Skeletal muscle tissue (tissue), 4 donors: ENCODE data around the gene WDFY3. TPM values are rescaled to one million over a fixed set of nuclear protein-coding genes. Genes with fewer than 3 reads are reported as not detected.

Experiments used
- H3K27ac ChIP-seq: one replicate; pipeline ENCODE4 v1.7.0; 2013; ENCODE audit warnings: mild to moderate bottlenecking, low read depth, low read length, inconsistent platforms
- H3K27me3 ChIP-seq, 3 donors: one replicate each; pipeline ENCODE4 v1.7.0; 2013; ENCODE audit warnings: low read length in 3 of 3; ENCODE audit not compliant: control insufficient read depth in 3 of 3, insufficient read depth in 3 of 3
- H3K36me3 ChIP-seq, 3 donors: one replicate each; pipeline ENCODE4 v1.7.0; 2013; ENCODE audit warnings: low read length in 3 of 3; ENCODE audit not compliant: control insufficient read depth in 3 of 3, insufficient read depth in 3 of 3
- H3K4me1 ChIP-seq, 3 donors: one replicate each; pipeline ENCODE4 v1.7.0; 2013; ENCODE audit warnings: low read length in 3 of 3, mild to moderate bottlenecking in 3 of 3; ENCODE audit not compliant: control insufficient read depth in 3 of 3, insufficient read depth in 3 of 3
- H3K4me3 ChIP-seq, 3 donors: one replicate each; pipeline ENCODE4 v1.7.0; 2013; ENCODE audit warnings: low read length in 3 of 3
- H3K9ac ChIP-seq, 3 donors: one replicate each; pipeline ENCODE4 v1.7.0; 2013; ENCODE audit warnings: low read length in 3 of 3, mild to moderate bottlenecking in 3 of 3, moderate library complexity in 2 of 3, low read depth in 1 of 3
- H3K9me3 ChIP-seq, 3 donors: one replicate each; pipeline ENCODE4 v1.7.0; 2013; ENCODE audit warnings: low read length in 3 of 3; ENCODE audit not compliant: control insufficient read depth in 3 of 3
- total RNA-seq: library from RNA; depleted of rRNA; stranded (reverse); fragments of >200 nt; gene quantifications from one replicate; pipeline ENCODE4 v1.2.3, GENCODE V29; 2014
- donor health status: Osteomylitis.

WDFY3 gene
- total RNA-seq, 1 donor from 2014 or later: 100 TPM

GRCh38 chr4:84740057-84740456 is 226.4 kb downstream of the WDFY3 start:
- H3K4me1 ChIP-seq: no peaks in the 10 kb centered on the region

DNA sequence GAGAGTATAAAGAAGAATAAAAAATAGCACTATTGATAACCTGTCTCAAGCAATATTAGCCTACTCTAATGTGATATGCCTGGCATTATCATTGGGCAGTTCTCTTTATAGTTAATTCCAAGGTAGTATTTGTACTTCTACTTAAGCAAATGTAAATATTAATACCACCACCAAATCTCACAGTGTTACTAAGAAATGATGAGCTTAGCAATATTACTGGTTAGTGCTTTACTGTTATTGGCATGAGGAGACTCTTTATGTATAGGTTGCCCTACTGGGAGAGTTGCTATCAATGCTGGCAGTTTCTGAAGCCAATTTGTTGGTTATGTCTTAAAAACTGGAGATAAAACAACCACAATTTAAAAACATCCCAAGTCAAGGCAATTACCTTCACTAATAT is 227.9 kb downstream of the WDFY3 start:
- H3K9ac ChIP-seq: no peak overlapping the region
- no peak overlapping the region for H3K27ac ChIP-seq
- no peak overlapping the region for H3K4me3 ChIP-seq
- no peaks in the 10 kb centered on the region for H3K9me3 ChIP-seq
- H3K27me3 ChIP-seq: no peaks in the 10 kb centered on the region
- H3K4me1 ChIP-seq: no peaks in the 10 kb centered on the region
- peaks cover 34 to 67% (median 59%) of the 10 kb centered on the region in 3 donors for H3K36me3 ChIP-seq

More at GRCh38 chr4:84740057-84740456, 226.4 kb downstream of the WDFY3 start:
- Histone ChIP-seq H3K27ac (no peak overlapping the region), H3K9me3 (no peaks in the 10 kb centered on the region), H3K4me3 (no peak overlapping the region), H3K27me3 (no peaks in the 10 kb centered on the region), H3K9ac (no peak overlapping the region), H3K36me3 (peaks cover 34 to 62% (median 61%) of the 10 kb centered on the region in 3 donors)

DNA sequence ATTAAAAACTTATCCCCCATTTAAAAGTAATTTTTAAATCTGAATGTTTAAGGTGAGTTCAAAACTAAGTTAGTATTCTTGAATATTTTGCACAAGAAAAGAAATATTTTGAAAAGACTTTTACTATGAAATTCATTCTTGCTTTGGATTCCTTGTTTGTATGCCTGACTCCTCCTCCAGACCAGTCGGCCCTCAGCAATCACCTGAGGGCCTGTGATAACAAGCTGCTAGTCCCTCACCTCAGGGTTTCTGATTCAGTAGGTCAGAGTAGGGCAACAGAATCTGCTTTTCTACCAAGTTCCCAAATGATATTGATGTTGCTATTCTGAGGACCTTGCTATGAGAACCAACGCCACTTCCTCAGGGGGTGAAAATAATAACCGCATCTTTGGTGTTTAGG is 228.8 kb downstream of the WDFY3 start:
- no peak overlapping the region for H3K4me3 ChIP-seq
- no peaks in the 10 kb centered on the region for H3K4me1 ChIP-seq
- no peak overlapping the region for H3K27ac ChIP-seq
- no peaks in the 10 kb centered on the region for H3K27me3 ChIP-seq
- H3K9ac ChIP-seq: no peak overlapping the region
- H3K36me3 ChIP-seq: peaks cover 38 to 67% (median 66%) of the 10 kb centered on the region in 3 donors
- no peaks in the 10 kb centered on the region for H3K9me3 ChIP-seq

DNA sequence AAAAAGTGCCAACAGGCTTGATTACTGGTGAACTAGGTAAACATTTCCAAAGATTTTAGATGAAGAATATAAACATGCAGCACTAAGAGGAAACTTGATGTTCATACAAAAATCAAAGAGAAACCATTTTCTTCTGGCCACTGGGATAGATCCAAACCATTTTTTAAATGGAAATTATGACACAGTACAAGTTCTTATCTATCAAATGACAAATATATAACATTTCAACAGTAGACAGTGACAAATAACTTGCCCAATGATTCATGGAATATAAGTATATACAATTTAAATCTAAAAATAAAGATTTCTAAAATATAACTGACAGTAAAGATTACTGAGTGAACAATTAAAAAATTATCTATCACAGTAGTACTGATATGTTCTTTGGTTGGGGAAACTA is 232.5 kb downstream of the WDFY3 start:
- Histone ChIP-seq H3K9me3 (no peaks in the 10 kb centered on the region), H3K27ac (no peak overlapping the region), H3K9ac (no peak overlapping the region), H3K27me3 (no peaks in the 10 kb centered on the region), H3K36me3 (peaks cover 18 to 55% (median 51%) of the 10 kb centered on the region in 3 donors), H3K4me3 (no peak overlapping the region), H3K4me1 (no peaks in the 10 kb centered on the region)

- H3K27me3 ChIP-seq: no peaks in the 10 kb centered on the region
- H3K4me1 ChIP-seq: no peaks in the 10 kb centered on the region
- H3K9me3 ChIP-seq: no peaks in the 10 kb centered on the region
- H3K9ac ChIP-seq: no peak overlapping the region
- no peak overlapping the region for H3K4me3 ChIP-seq
- H3K36me3 ChIP-seq: peaks cover 16 to 50% (median 47%) of the 10 kb centered on the region in 3 donors
- no peak overlapping the region for H3K27ac ChIP-seq
Measured at GRCh38 chr4:84733343-84734033, 233.0 kb downstream of the WDFY3 start.

GRCh38 chr4:84730375-84730774 is 236.1 kb downstream of the WDFY3 start:
- Histone ChIP-seq H3K9me3 (no peaks in the 10 kb centered on the region), H3K27ac (no peak overlapping the region), H3K4me3 (no peak overlapping the region), H3K36me3 (peaks cover 8 to 26% (median 23%) of the 10 kb centered on the region in 3 donors), H3K4me1 (no peaks in the 10 kb centered on the region), H3K27me3 (no peaks in the 10 kb centered on the region), H3K9ac (no peak overlapping the region)

- Histone ChIP-seq H3K27me3 (no peaks in the 10 kb centered on the region), H3K36me3 (peaks cover 4 to 20% (median 12%) of the 10 kb centered on the region in 3 donors), H3K4me1 (no peaks in the 10 kb centered on the region), H3K27ac (no peak overlapping the region), H3K4me3 (no peak overlapping the region), H3K9me3 (no peaks in the 10 kb centered on the region), H3K9ac (no peak overlapping the region)
Measured at GRCh38 chr4:84727491-84727890, 239.0 kb downstream of the WDFY3 start.

DNA sequence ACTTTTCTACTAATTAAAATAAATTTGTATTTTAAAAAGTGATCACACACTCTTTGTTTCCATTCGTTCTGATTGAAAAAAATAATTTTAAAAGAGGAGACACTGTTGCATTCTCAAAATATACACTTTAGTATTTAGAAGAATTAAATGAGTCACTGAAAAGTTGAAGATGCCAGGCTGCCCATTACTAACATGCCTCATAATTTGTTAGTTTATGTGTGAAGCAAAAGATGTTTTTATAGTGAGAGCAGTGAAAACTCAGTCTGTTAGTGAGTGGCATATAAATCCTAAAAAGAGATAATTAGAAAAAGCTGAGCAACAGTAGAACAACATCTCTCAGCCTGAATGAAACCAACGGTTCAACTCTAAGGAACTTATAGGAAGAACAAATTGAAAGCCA is 240.1 kb downstream of the WDFY3 start:
- Histone ChIP-seq H3K27ac (no peak overlapping the region), H3K9ac (no peak overlapping the region), H3K9me3 (no peaks in the 10 kb centered on the region), H3K27me3 (no peaks in the 10 kb centered on the region), H3K36me3 (peaks cover 5 to 15% (median 14%) of the 10 kb centered on the region in 3 donors), H3K4me3 (no peak overlapping the region), H3K4me1 (no peaks in the 10 kb centered on the region)

DNA sequence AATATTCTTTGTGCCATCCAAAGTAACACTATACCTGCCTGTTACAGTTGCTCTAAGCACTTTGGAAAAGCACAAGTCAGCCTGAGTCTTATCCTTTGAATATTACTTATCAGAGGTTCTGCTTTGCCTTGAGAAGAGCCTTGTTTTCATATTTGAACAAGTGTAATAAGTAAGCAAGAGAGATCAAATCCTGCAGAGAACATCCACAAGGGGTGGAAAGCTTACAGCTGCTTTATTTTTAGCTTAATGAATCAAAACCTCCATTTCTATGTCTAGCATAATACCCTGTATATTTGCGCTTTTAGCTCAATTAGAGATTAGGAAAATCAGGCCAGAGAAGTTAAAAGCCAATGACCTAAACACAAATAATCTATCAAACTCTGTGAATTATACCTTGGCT is 243.8 kb downstream of the WDFY3 start:
- no peaks in the 10 kb centered on the region for H3K27me3 ChIP-seq
- no peaks in the 10 kb centered on the region for H3K4me1 ChIP-seq
- no peak overlapping the region for H3K27ac ChIP-seq
- H3K36me3 ChIP-seq: peaks cover 17 to 34% (median 29%) of the 10 kb centered on the region in 3 donors
- no peak overlapping the region for H3K4me3 ChIP-seq
- H3K9ac ChIP-seq: no peak overlapping the region
- no peaks in the 10 kb centered on the region for H3K9me3 ChIP-seq

DNA sequence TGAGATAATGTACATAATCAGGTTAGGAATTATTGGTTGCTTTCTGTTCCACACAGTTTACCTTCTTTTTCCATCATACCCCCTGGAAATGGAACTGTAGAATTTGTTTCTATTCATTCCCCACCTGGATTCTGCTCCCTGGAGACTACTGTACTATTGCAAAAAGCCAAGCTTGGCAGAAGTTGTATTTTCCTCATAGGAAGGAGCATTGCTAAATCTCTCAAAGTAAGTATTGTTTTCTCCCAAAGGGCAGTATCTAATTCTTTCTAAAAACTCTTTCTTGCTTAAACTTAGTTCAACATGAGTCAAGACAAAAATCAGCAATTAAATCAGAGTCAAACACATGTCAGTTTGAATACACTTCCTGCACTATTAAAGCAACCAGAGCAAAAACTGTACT is 247.4 kb downstream of the WDFY3 start:
- H3K27ac ChIP-seq: no peak overlapping the region
- no peaks in the 10 kb centered on the region for H3K4me1 ChIP-seq
- no peak overlapping the region for H3K4me3 ChIP-seq
- H3K27me3 ChIP-seq: no peaks in the 10 kb centered on the region
- H3K36me3 ChIP-seq: peaks cover 23 to 39% (median 33%) of the 10 kb centered on the region in 3 donors
- no peak overlapping the region for H3K9ac ChIP-seq
- H3K9me3 ChIP-seq: no peaks in the 10 kb centered on the region
